Effector memory CD8-positive, alpha-beta T cell (primary cell): Measurements from ENCODE around the gene ADGRE2.
"Not testable (repeated sequence)": the region's sequence is repeated elsewhere in the genome, so short reads cannot be mapped to it uniquely, and the experiment has no call there.

Experiments used
- ATAC-seq: fragments of 150-1000 bp; cut with Tn5 transposase; replicated peaks from 2 replicates; pipeline ENCODE4 v1.10.0; 2021; ENCODE audit warnings: mild to moderate bottlenecking, moderate library complexity
- DNase-seq, 3 experiments: peaks; one replicate each; pipeline ENCODE4 v3.0.0; 2021
- H3K27ac Mint-ChIP-seq, 2 donors: one replicate each; pipeline ENCODE4 v1.8.0; 2022; ENCODE audit warnings: mild to moderate bottlenecking in 2 of 2, mixed read lengths in 2 of 2, moderate library complexity in 2 of 2
- H3K27me3 Mint-ChIP-seq, 2 donors: one replicate each; pipeline ENCODE4 v1.8.0; 2022; ENCODE audit warnings: mixed read lengths in 2 of 2
- H3K36me3 Mint-ChIP-seq: one replicate; pipeline ENCODE4 v1.8.0; 2022; ENCODE audit warnings: mild to moderate bottlenecking, moderate library complexity, mixed read lengths; ENCODE audit not compliant: insufficient read depth
- H3K4me1 Mint-ChIP-seq, 2 donors: one replicate each; pipeline ENCODE4 v1.8.0; 2022; ENCODE audit warnings: low read depth in 2 of 2, mixed read lengths in 2 of 2
- H3K4me3 Mint-ChIP-seq, 2 donors: one replicate each; pipeline ENCODE4 v1.8.0; 2022; ENCODE audit warnings: mild to moderate bottlenecking in 2 of 2, mixed read lengths in 2 of 2, moderate library complexity in 2 of 2
- H3K9me3 Mint-ChIP-seq, 2 donors: one replicate each; pipeline ENCODE4 v1.8.0; 2022; ENCODE audit warnings: mixed read lengths in 2 of 2
- total RNA-seq, 9 experiments: gene quantifications; one replicate each; lab custom pipeline; 2026; lab: John Stamatoyannopoulos, UW

ADGRE2 gene
- 0.13 to 20.2 (median 1.1) reads per million in 9 experiments for total RNA-seq

DNA sequence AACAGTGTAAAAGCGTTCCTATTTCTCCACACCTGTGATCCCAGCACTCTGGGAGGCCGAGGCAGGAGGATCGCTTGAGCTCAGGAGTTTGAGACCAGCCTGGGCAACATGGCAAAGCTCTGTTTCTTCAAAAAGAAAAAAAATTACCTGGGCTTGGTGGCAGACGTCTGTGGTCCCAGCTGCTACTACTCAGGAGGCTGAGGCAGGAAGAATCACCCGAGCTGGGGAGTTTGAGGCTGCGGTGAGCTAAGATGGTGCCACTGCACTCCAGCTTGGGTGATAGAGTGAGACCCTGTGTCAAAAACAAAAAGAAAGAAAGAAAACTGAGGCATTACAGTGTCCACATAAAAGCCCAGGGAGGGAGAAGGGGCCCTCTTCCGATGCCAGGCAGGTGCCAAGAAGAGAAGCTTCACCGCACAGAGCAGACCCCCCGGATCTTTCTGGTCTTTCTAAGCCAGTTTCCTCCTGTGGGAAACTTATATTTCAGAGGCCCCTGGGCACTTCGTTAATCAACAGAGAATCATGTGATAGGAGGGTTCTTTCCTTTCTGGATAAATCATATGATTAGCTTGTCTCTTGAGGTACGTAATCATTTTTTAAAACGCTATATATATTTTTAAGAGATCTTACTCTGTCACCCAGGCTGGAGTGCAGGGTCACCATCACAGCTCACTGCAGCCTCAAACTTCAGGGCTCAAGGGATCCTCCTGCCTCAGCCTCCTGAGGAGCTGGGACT is at the start of gene ADGRE2:
ADGRE2 (minus strand) TSS at position 451 of the 736 bp plus-strand sequence. CDS start 1,804 bp downstream, outside the sequence.
- not testable (repeated sequence) for DNase-seq, H3K4me3 Mint-ChIP-seq, H3K9me3 Mint-ChIP-seq, ATAC-seq, H3K27ac Mint-ChIP-seq, H3K4me1 Mint-ChIP-seq
- peaks cover 44 to 54% of the 10 kb centered on the region in 2 donors for H3K27me3 Mint-ChIP-seq
- H3K36me3 Mint-ChIP-seq = peaks cover 10% of the 10 kb centered on the region

DNA sequence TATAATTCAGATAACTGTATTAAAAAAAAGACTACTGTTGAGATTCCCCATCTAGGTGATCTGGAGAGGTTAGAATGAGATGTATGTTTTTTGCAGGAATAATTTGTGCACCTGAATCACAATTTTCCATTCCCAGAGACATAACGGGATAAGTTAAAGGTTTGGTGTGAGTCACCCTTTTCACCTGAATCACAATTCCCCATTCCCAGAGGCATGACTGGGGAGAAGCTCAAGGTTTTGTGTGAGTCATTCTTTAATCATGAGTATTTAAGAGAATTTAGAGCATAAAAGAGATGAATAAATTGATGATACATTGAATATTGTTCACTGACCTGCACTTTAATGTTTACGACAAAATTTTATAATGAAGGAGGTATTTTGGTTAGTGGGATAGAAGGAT is 47.6 kb upstream of the ADGRE2 start:
- H3K36me3 Mint-ChIP-seq = no peaks in the 10 kb centered on the region
- no peaks in the 10 kb centered on the region for H3K4me1 Mint-ChIP-seq
- ATAC-seq (no peak), DNase-seq (no peak)
- peaks cover 68 to 95% of the 10 kb centered on the region in 2 donors for H3K27me3 Mint-ChIP-seq
- H3K27ac Mint-ChIP-seq = no peak overlapping the region
- no peak overlapping the region for H3K4me3 Mint-ChIP-seq
- no peaks in the 10 kb centered on the region for H3K9me3 Mint-ChIP-seq

- Mint-ChIP-seq H3K9me3 (no peaks in the 10 kb centered on the region), H3K4me3 (no peak overlapping the region), H3K27ac (no peak overlapping the region), H3K4me1 (no peaks in the 10 kb centered on the region), H3K27me3 (peaks cover 55 to 79% of the 10 kb centered on the region in 2 donors), H3K36me3 (no peaks in the 10 kb centered on the region)
- no peak for ATAC-seq
- no peak for DNase-seq
These were observed 43.6 kb upstream of the ADGRE2 start for GRCh38 chr19:14821937-14822336.

DNA sequence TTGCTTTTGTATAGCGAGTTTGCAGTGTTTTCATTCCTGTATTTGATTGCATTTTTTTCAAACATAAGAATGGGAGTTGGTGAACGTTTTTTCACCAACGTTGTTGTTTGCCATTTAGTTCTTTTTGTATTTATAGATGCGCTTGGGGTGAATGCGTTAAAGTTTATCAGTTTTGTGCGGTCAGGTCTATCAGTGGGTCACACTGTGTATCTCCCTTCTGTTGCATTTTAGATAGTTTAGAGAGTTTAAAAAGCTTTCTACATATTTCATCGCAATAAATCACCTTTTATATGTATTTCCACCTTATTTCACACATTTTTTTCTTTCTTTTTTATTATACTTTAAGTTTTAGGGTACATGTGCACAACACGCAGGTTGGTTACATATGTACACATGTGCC is 40.2 kb upstream of the ADGRE2 start:
- H3K9me3 Mint-ChIP-seq = no peaks in the 10 kb centered on the region
- no peaks in the 10 kb centered on the region for H3K36me3 Mint-ChIP-seq
- no peak for DNase-seq
- H3K27me3 Mint-ChIP-seq = peaks cover 24 to 45% of the 10 kb centered on the region in 2 donors
- H3K4me3 Mint-ChIP-seq = no peak overlapping the region
- ATAC-seq = no peak
- no peak overlapping the region for H3K27ac Mint-ChIP-seq
- H3K4me1 Mint-ChIP-seq = no peaks in the 10 kb centered on the region

DNA sequence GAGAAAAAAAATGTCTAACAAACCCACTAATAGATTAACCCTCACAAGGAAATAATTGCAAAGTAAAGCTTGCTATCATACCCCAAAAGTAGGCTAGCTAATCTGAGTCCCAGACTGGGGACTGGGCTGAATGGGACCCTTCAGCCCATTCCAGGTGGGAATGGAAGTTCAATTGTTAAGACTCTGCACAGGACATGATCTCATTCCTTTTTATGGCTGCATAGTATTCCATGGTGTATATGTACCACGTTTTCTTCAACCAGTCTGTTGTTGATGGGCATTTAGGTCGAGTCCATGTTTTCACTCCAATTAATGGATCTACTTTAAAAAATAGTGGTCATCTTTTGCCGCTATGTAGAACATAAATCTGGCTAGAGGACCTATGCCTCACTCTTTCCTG is 38.7 kb upstream of the ADGRE2 start:
- ATAC-seq (no peak), DNase-seq (no peak)
- no peak overlapping the region for H3K4me3 Mint-ChIP-seq
- no peaks in the 10 kb centered on the region for H3K36me3 Mint-ChIP-seq
- H3K27me3 Mint-ChIP-seq = peaks cover 16 to 39% of the 10 kb centered on the region in 2 donors
- H3K27ac Mint-ChIP-seq = no peak overlapping the region
- no peaks in the 10 kb centered on the region for H3K4me1 Mint-ChIP-seq
- no peaks in the 10 kb centered on the region for H3K9me3 Mint-ChIP-seq

DNA sequence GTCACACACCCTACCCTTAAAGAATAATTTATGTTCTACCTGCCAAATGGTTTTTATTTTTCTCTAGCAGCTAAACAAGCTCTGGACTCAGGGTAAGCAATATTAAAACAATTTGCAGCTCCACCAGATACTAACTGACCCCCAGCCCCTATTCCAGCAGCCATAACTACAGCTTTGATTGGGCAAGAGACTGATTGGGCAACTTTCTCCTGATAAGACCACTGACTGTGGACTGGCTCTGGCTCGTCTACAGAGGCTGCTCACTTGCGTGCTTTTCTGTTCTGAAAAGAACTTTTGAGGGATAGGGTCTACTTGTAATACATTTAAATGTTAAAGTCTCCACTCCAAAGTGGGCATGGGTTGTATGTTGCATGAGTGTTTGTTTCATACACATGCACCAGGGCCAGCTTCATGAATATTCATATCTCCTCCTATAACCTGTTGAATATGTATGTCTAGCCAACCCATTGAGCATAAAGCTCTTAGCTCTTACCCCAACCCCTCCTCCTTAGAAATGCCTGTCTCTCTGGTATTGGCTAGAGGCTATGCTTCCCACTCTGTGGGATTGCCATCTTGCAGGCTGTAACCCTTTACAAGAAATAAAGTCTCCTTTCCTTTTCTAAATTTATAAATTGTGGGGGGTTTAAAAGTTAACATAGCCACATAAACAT is 36.8 kb upstream of the ADGRE2 start:
- H3K4me3 Mint-ChIP-seq = no peak overlapping the region
- H3K4me1 Mint-ChIP-seq = no peaks in the 10 kb centered on the region
- no peaks in the 10 kb centered on the region for H3K36me3 Mint-ChIP-seq
- H3K9me3 Mint-ChIP-seq = no peaks in the 10 kb centered on the region
- no peak for ATAC-seq
- peaks cover 6 to 29% of the 10 kb centered on the region in 2 donors for H3K27me3 Mint-ChIP-seq
- no peak overlapping the region for H3K27ac Mint-ChIP-seq
- no peak for DNase-seq

DNA sequence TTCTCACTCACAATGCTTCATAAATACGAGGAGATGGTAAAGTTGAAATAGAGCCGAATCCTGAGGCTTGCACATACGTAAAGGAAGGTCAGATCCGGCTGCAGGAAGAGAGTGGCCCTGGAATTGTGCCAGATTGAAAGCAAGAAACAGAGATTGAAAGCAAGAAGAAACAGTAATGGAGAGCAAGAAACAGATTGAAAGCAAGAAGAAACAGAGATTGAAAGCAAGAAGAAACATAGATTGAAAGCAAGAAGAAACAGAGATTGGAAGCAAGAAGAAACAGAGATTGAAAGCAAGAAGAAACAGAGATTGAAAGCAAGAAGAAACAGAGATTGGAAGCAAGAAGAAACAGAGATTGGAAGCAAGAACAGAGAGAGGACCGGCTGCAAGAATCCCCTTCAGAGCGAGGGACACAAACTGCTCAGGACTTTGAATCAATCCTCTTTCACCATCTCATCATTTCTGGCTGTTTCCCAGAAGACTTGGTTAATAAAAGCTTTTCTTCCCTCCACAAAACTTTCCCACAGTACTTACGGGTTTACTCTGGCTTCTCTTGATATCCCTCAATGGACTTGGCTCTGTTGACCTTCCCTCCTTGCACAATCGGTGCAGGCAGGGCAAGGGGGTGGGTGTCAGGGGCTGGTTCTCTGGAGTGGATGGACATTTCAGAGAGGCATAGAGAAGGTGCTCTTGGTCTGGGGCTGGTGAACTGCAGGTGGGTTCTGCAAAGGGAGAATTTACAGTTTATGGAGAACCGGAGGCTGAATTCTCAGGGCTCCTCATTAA is 31.1 kb upstream of the ADGRE2 start:
- Mint-ChIP-seq H3K27ac (no peak overlapping the region), H3K4me1 (peaks cover 0 to 4% of the 10 kb centered on the region in 2 donors), H3K27me3 (peaks cover 20 to 29% of the 10 kb centered on the region in 2 donors), H3K9me3 (no peaks in the 10 kb centered on the region), H3K4me3 (no peak overlapping the region), H3K36me3 (no peaks in the 10 kb centered on the region)
- no peak for DNase-seq
- ATAC-seq = no peak

DNA sequence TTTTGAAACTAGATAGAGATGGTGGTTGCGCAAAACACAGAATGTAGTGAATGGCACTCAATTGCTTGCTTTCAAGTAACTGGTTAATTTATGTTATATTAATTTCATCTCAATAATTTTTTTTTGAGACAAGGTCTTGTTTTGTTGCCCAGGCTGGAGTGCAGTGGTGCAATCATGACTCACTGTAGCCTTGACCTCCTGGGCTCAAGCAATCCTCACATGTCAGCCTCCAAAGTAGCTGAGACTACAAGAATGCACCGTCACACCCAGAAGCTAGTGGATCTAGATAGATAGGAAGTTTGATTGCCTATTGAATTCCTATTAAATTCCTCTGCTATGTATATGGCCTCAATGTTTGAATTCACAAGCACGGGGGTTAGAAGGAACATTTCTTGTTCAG is 26.4 kb upstream of the ADGRE2 start:
- H3K27ac Mint-ChIP-seq = no peak overlapping the region
- no peaks in the 10 kb centered on the region for H3K36me3 Mint-ChIP-seq
- no peaks in the 10 kb centered on the region for H3K9me3 Mint-ChIP-seq
- H3K4me1 Mint-ChIP-seq = peaks cover 0 to 4% of the 10 kb centered on the region in 2 donors
- DNase-seq = no peak
- no peak for ATAC-seq
- H3K4me3 Mint-ChIP-seq = no peak overlapping the region
- peaks cover 19 to 40% of the 10 kb centered on the region in 2 donors for H3K27me3 Mint-ChIP-seq

DNA sequence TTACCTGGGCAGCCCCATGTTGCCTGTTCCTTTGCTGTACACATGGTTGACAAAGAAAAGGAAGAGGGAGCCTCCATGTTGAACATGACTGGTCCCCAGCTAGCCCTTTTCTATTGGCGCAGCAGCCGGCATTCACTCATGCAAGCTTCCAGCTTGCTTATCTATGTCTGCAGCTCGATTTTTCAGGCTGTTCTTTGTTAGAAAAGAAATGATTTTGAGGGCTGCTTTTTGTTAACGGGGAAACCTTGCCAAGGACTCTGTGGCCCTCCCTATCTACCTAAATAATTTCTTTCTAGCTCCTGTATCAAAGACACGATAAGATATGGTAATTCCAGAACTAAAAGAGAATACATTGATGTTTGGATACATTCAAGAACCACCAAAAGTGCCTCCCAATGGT is 20.4 kb upstream of the ADGRE2 start:
- peaks cover 21 to 58% of the 10 kb centered on the region in 2 donors for H3K27me3 Mint-ChIP-seq
- H3K4me3 Mint-ChIP-seq = no peak overlapping the region
- ATAC-seq = no peak
- no peak for DNase-seq
- H3K36me3 Mint-ChIP-seq = no peaks in the 10 kb centered on the region
- H3K9me3 Mint-ChIP-seq = no peaks in the 10 kb centered on the region
- H3K27ac Mint-ChIP-seq = no peak overlapping the region
- H3K4me1 Mint-ChIP-seq = no peaks in the 10 kb centered on the region

DNA sequence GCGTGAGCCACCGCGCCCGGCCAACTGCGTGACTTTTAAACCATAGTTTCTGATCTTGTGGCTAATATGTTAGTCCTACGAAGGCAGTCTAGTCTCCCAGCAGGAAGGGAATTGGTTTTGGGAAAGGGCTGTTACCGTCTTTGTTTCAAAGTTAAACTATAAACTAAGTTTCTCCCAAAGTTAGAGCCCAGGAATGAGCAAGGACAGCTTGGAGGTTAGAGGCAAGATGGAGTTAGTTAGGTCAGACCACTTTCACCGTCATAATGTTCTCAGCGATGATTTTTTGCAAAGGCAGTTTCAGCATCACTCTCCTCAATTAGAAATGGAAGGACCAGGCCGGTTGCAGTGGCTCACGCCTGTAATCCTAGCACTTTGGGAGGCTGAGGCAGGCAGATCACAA is 17.7 kb upstream of the ADGRE2 start:
- Mint-ChIP-seq H3K9me3 (no peaks in the 10 kb centered on the region), H3K4me1 (no peaks in the 10 kb centered on the region), H3K27ac (no peak overlapping the region), H3K4me3 (no peak overlapping the region), H3K36me3 (no peaks in the 10 kb centered on the region), H3K27me3 (peaks cover 25 to 41% of the 10 kb centered on the region in 2 donors)
- ATAC-seq (no peak), DNase-seq (no peak)

DNA sequence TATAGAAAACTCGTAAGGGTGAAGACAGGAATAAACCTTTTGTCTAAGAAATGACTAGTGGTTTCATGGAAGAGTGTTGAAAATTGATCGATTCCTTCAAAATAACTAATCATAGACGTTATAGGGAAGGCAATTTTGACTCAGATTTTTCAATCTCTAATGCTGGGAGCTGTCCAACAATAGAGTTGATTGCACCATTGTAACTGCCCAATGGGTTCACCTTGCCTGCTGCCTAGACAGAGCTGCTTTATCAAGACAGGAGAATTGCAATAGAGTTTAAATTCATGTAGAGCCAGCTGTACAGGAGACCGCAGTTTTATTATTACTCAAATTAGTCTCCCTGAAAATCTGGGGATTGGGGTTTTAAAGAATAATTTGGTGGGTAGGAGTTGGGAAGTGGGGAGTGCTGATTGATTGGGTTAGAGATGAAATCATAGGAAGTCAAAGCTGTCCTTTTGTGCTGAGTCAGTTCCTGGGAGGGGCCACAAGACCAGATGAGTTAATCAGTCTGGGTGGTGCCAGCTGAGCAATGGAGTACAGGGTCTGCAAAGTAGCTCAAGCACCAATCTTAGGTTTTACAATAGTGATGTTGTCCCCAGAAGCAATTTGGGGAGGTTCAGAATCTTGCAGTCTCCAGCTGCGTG is 16.8 kb upstream of the ADGRE2 start:
- no peak for ATAC-seq
- H3K27ac Mint-ChIP-seq = no peak overlapping the region
- H3K9me3 Mint-ChIP-seq = no peaks in the 10 kb centered on the region
- H3K36me3 Mint-ChIP-seq = no peaks in the 10 kb centered on the region
- no peaks in the 10 kb centered on the region for H3K4me1 Mint-ChIP-seq
- H3K4me3 Mint-ChIP-seq = no peak overlapping the region
- DNase-seq = no peak
- H3K27me3 Mint-ChIP-seq = peaks cover 25 to 37% of the 10 kb centered on the region in 2 donors

- not testable (repeated sequence) for H3K4me1 Mint-ChIP-seq, H3K36me3 Mint-ChIP-seq, H3K4me3 Mint-ChIP-seq, H3K27ac Mint-ChIP-seq, DNase-seq, ATAC-seq, H3K9me3 Mint-ChIP-seq
- peaks cover 11 to 22% of the 10 kb centered on the region in 2 donors for H3K27me3 Mint-ChIP-seq
These were observed 13.9 kb upstream of the ADGRE2 start for GRCh38 chr19:14792250-14792649.

DNA sequence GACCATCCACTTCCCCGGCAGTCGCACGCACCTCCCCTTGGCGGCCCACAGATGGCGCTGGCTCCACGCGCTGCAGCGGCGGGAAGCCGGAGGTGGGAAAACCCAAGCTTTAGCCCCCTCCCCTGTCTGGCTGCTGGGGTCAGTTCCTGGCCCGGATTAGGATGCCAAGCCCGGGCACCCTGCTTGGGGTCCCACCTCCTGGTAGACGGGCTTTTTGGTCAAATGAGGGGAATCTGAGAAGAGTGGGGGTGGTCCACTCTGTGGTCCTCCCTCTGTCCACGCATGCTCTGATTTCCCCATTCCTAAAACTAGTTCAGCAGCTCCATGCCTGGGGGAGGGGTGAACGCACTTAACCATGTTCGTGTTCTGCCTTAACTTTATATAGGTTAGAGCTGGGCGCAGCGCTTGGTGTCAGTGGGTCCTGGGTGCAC is 8.1 kb upstream of the ADGRE2 start:
- H3K4me1 Mint-ChIP-seq = peaks cover 0 to 18% of the 10 kb centered on the region in 2 donors
- H3K9me3 Mint-ChIP-seq = no peaks in the 10 kb centered on the region
- H3K27ac Mint-ChIP-seq = peak overlapping the region in 1 of 2 donors; percentile 55
- H3K27me3 Mint-ChIP-seq = peaks cover 22 to 26% of the 10 kb centered on the region in 2 donors
- ATAC-seq (no peak), DNase-seq (no peak)
- no peaks in the 10 kb centered on the region for H3K36me3 Mint-ChIP-seq
- H3K4me3 Mint-ChIP-seq = peak overlapping the region in 1 of 2 donors; percentile 37
